Left hindlimb (tissue), 1 donor: ENCODE measurements around the gene FAM8A1.

ENCODE experiments used
- DNase-seq: peaks from one replicate; pipeline ENCODE4 v3.0.0-alpha.2; 2018

FAM8A1 gene

GRCh38 chr6:17602888-17603287 lies 2.8 kb downstream of the FAM8A1 start:
- DNase-seq, result no peak

- no peak for DNase-seq
Observed at GRCh38 chr6:17606606-17607005, 6.5 kb downstream of the FAM8A1 start.

- no peak for DNase-seq
Observed at GRCh38 chr6:17610835-17611234, 10.7 kb downstream of the FAM8A1 start.

- no peak for DNase-seq
Observed at GRCh38 chr6:17612048-17612447, 11.9 kb downstream of the FAM8A1 start.

- no peak for DNase-seq
Observed at GRCh38 chr6:17615794-17616193, 15.7 kb downstream of the FAM8A1 start.

- DNase-seq, result no peak
Observed at GRCh38 chr6:17621003-17621402, 20.9 kb downstream of the FAM8A1 start.

- no peak for DNase-seq
Observed at GRCh38 chr6:17622144-17622543, 22.0 kb downstream of the FAM8A1 start.

- DNase-seq, result no peak
Observed at GRCh38 chr6:17624396-17624795, 24.3 kb downstream of the FAM8A1 start.

GRCh38 chr6:17628873-17629272 lies 28.8 kb downstream of the FAM8A1 start:
- DNase-seq, result no peak

GRCh38 chr6:17629824-17630510 lies 29.9 kb downstream of the FAM8A1 start:
- no peak for DNase-seq

- no peak for DNase-seq
Observed at GRCh38 chr6:17630511-17631073, 30.5 kb downstream of the FAM8A1 start.

- DNase-seq, result no peak
Observed at GRCh38 chr6:17632934-17633333, 32.8 kb downstream of the FAM8A1 start.

GRCh38 chr6:17633465-17634188 lies 33.5 kb downstream of the FAM8A1 start:
- no peak for DNase-seq

GRCh38 chr6:17635568-17635967 lies 35.5 kb downstream of the FAM8A1 start:
- no peak for DNase-seq

- no peak for DNase-seq
Observed at GRCh38 chr6:17638212-17638715, 38.2 kb downstream of the FAM8A1 start.

GRCh38 chr6:17640477-17640917 lies 40.4 kb downstream of the FAM8A1 start:
- DNase-seq, result no peak

- no peak for DNase-seq
Observed at GRCh38 chr6:17648745-17649144, 48.6 kb downstream of the FAM8A1 start.

GRCh38 chr6:17650656-17651309 lies 50.7 kb downstream of the FAM8A1 start:
- no peak for DNase-seq

- DNase-seq, result no peak
Observed at GRCh38 chr6:17653198-17653882, 53.2 kb downstream of the FAM8A1 start.

- no peak for DNase-seq
Observed at GRCh38 chr6:17656092-17656491, 56.0 kb downstream of the FAM8A1 start.

- no peak for DNase-seq
Observed at GRCh38 chr6:17656644-17657043, 56.5 kb downstream of the FAM8A1 start.
